GM18907 (cell line): ENCODE data around the gene DDT.
"Not testable (repeated sequence)": the region's sequence is repeated elsewhere in the genome, so short reads cannot be mapped to it uniquely, and the experiment has no call there.

ENCODE experiments used
- ATAC-seq: cut with Tn5 transposase; IDR thresholded peaks from one replicate; pipeline ENCODE4 v1.9.1; 2021; ENCODE audit warnings: mild to moderate bottlenecking, moderate library complexity; ENCODE audit not compliant: unreplicated experiment

The DDT gene

DNA sequence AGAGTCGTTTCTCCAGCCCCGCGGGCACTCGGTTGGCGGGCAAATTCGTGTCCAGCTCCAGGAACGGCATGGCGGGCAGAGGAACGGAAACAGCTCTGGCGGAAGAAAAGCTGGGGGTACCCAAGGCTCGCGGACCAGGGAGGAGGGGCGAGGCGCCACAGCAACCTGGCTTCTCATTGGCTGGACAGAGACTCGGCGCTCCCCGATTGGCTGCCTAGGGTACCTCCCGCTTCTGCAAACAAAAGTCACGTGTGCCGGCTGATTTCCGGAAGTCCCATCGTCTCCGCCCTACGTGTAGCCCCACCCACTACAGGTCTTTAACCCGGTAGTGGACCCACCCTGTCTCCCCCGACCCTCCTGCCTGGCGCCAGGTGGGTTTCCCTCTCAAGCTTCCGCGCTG lies at the start of gene DDT:
TSS of gene DDT (minus strand) at position 97 of the 400 bp plus-strand sequence. CDS start at position 70, 27 bp downstream.
- peak; percentile 91 for ATAC-seq

DNA sequence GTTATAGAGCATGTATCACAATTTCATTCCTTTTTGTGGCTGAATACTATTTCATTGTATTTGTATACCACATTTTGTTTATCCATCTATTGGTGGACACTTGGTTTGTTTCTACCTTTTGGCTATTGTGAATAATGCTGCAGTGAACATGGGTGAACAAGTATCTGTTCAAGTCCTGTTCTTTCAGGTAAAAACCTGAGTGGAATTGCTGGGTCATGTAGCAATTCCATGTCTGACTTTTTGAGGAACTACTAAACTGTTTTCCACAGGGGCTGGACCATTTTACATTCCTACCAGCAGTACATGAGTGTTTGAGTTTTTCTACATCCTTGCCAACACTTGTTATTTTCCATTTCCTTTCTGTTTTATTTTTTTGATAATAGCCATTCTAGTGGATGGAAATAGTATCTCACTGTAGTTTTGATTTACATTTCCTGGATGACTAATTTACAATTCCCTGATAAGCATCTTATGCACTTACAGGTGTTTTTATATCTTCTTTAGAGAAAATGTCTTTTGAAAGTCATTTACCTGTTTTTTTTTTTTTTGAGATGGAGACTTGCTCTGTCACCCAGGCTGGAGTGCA lies 49.1 kb upstream of the DDT start:
- no peak for ATAC-seq

DNA sequence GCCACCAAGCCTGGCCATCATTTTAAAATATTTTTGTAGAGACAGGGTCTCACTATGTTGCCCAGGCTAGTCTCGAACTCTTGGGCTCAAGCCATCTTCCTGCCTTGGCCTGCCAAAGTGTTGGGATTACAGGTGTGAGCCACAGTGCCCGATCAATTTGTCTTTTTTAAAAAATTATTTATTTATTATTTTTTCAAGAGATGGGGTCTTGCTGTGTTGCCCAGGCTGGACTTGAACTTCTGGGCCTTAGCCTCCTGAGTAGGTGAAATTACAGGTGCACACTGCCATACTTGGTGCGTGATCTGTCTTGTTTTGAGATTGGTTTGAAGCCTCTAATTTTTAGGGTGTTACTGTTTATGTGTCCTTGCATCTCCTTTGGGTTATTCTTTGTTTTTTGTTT lies 47.1 kb upstream of the DDT start:
- ATAC-seq: no peak

DNA sequence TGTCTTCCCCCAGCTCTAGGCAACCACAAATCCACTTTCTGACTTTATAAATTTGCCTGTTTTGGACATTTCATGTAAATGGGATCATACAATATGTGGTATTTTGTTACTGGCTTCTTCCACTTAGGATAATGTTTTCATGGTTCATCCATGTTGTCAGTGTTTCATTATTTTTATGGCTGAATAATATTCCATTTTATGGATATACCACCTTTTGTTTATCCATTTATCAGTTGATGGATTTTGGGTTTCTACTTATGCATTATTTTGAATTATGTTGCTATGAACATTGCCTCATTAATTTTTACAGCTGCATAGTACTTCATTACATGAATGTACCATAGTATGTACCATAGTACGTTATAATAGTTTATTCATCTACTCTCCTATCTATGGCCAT lies 41.9 kb upstream of the DDT start:
- ATAC-seq: no peak

DNA sequence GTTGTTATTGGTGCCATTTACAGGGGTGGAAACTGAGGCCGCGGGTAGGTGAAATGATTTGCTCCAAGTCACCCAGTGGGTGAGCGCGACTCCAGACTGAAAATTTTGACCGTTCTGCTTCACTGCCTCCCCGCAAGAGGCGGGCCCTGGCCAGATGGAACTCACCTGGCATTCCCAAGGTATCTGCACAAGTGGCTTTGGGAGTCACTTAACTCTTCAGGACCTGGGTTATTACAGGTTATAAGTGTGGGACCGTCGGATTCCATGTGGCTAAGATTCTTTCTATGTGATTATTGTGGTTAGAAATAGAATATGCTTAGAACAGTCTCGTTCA lies 37.5 kb upstream of the DDT start:
- ATAC-seq: no peak

DNA sequence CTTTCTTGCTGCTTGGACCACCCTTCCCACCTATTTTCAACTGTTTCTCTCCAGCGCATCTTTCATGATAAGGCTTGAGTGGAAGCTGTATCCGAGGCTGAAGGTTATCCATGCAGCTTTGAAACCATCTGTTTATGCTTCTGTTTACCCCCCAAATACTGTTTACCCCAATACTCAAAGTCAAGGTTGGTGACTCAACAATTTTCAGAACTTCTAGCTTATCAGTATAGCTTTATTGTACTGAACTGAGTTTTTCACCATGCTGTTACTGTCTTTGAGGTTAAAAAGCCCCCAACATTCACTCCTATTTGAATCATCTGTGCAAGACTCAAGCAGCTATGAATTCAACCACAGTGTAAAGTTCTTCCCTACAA lies 35.8 kb upstream of the DDT start:
- no peak for ATAC-seq

DNA sequence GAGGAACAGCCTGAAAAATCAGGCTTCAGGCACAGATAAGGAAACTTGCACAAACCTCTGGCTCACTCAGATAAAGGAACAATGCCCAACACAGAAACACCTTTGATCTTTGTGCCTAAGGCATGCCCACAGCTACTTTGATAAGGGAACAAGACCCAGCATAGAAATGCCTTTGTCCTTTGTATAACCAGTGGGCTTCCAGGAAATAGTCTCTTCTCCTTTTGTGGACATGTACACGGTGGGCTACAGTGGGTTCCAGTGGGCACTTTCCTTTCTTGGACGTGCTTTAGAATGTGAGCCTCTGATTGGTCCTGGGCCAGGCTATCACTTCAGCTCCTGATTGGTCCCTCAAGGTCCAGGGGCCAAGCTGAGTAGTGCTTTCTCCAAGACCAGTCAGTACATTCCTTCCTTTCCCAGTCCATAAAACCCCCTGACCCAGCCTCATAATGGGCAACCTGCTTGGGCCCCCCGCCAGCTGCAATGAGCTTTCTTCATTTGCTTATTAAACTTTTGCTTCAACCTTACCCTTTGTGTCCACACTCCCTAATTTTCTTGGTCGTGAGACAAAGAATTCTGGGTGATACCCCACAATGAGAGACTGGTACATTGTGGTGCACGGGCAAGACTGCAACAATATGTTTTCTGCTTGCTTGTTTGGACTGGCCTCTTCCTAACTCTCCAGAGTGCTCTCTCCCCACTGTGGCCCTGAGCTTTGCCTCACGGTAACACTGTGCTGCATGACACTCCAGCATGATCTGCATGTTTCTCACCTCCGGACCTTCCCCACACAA lies 35.2 kb upstream of the DDT start:
- no peak for ATAC-seq

DNA sequence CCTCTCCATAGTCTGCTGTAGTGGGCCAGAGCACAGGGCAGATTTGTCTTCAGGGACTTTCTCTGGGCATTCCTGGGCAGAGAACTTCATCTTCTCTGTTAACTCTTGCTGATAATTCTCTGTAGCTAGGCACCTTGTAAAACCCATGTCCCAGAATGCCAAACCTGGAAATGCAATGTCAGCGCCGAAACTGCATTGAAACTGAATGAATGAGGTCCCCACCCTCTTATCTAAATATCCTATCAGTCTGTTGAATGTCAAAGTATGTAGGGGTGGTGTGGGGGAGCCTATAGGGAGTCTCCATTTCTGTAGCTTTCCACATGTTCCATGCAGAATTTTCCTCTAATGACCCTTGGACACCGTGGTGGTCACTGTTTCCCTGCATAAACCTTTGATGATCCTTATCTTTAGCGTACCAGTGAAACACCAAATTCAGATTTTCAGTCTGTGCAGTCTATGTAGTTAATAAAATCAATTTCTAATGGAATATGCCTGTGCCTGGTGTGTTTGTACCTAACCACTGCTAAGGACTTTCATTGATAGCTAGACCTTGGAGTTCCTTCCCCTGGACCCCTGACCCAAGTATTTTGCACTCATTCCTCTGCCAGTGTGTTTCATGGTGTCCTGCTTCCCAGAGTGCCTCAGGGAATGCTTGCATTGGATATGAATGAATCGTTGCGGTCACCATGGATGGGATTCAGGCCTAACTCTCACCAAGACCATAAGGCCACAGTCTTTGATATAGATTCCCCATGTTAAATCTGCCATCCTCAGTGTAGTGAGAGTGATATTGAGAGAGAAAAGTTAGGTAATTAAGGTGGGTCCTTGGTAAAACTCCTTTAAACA lies 34.4 kb upstream of the DDT start:
- ATAC-seq: no peak

DNA sequence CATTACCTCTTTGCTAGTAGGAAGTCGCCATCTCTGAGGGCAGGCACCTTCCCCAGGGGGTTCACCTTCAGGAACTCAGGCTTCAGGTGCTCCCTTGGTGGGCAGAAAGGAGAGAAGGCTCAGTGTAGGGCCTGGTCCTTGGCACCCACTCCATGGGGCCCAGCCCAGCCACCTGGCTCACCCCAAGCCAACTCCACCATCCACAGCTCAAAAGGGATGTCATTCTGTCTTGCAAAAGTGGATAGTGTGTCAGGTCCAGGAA lies 33.7 kb upstream of the DDT start:
- ATAC-seq: no peak

DNA sequence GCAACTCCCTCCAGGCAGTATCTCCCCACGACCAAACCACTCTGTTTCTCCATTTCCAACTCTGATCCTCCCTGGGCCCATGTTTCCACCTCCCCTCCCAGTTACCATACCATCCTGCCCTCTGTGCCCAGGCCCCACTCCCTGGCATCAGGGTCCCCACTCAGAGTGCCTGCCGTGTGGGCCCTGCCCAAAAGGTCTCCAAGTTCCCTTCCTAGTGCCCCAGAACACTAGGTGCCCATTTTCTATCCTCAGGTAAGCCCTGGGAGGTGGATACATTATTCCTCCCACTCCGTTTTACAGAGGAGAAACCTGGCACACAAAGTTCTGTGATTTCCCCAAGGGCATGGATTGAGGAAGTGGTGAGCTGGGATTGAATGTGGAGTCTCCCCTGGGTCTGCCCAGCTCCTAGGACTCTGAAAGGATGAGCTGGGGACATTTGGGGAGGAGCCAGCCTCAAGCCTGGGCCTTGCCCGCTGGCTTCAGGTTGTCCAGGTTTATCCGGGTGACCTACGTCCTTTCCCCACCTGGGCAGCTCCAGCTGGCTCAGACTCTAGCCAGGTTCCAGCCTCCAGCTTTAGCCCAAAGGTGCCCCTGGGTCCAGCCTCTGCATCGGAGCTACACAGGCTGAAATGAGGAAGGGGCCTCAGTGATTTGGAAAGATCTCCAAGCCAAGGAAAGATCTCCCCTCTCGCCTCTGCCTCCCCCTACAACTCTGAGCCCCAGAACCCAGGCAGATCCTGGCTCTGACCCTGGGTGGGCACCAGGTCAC lies 33.2 kb upstream of the DDT start:
- ATAC-seq: no peak

DNA sequence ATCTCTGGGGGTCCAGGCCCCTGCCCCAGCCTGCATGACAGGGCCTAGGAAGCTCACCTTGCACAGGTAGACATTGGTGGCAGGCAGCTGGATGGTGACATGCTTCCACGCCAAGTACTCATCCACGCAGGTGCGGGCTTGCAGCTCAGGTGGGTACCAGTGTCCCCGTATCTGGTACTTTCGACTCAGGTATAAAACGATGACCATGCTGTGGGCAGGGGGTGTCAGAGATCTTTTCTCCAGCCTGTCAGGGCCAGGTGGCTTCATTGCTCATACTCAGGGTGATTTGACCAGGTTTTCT lies 32.6 kb upstream of the DDT start:
- no peak for ATAC-seq

DNA sequence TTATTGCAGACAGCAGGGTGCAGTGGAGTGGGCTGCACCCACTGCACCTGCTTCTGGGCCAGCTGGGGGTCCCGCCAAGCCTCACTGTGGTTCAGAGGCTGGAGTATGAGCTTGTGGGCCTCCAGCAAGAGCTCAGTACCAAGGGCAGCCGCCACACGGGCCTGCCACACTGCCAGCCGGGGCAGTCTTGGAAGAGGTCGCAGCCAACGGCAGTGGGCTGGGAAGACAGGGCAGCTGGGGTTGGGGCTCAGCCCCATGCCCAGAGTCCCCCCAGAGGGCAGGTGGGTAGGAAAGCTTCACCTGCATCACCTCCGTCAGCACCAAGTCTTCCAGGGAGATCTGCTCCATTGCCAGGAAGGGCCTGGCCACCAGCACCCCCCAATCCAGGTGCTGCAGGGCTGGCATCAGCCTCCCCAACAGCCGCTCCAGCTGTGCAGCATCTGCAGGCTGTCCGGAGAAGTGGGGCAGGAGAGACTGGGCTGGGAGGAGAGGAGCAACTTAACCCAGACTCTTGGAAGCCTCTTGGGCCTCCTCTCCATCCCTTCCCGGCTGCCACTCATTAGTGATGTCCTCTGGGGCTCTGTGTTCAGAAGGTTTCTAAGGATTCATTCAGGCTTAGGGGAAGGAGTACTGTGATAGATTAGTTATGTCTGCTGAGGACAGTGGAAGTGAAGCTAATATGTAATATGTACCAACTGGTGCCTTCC lies 32.1 kb upstream of the DDT start:
- ATAC-seq: no peak

DNA sequence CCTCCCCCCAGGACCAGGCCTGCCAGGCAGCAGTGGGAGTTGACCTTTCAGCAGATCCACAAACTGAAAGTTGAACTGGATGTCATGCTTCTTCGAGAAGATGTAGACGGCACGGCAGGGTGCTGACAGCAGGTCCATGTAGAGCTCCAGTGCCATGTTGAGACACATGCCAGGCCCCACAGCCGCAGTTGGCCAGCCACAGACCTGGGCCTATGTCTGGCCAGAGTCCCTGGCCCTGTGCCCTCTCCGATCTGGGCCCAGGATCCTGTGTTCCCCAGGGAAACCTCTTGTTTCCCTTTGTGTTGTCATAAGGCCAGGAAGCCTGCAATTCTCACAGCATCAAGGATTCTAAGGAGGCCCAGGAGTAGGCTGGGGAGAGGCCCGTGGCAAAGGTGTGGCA lies 31.0 kb upstream of the DDT start, which contains the start of gene GSTT4:
TSS of gene GSTT4 (minus strand) at position 253 of the 400 bp plus-strand sequence. CDS start at position 156, 97 bp downstream.
- ATAC-seq: no peak

DNA sequence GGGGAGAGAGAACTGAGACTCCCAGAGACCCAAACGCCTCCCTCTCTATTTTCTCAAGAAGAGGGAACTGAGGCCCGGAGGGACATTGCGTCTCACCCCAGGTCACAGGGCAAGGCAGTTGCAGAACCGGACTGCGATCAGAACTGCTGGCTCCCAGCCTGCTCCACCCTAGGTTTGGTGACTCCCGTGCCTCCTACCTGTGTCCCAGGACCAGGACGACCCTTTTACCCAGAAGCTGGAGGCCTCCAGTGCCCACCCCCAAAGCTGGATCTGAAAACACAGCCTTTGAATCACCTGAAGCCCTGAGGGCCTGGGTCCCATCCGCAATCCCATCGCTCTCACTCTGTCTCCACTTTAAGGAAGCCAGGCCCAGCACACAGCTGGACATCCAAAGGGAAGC lies 29.6 kb upstream of the DDT start:
- no peak for ATAC-seq

DNA sequence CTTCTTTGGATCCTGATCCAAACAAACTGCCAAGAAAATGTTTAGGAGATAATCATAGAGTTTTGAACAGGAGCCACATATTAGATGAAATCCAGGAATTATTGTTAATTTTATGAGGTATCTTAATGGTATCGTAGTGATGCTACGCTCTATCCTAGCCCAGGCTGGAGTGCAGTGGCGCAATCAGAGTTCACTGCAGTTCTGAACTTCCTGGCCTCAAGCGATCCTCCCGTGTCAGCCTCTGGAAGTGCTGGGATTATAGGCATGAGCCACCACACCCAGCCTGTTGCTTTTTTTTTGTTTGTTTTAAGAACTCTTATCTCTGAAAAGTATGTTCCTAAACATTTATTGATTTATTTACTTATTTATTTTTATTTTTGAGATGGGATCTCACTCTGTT lies 28.6 kb upstream of the DDT start:
- ATAC-seq: no peak

DNA sequence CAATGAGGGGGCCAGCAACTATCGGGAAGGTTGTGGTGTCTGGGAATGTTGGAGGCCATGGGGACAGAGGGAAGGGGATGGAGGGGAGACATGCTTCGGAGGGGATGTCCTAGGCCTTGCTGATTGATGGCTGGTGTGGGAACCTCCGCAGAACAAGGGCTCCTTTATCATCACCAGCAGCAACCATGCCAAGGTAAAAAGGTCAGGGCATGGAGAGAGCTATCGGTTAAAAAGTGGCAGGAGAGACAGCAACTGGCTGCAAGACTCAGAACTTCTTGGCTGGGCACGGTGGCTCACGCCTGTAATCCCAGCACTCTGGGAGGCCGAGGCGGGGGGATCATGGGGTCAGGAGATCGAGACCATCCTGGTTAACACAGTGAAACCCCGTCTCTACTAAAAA lies 28.0 kb upstream of the DDT start:
- ATAC-seq: no peak

DNA sequence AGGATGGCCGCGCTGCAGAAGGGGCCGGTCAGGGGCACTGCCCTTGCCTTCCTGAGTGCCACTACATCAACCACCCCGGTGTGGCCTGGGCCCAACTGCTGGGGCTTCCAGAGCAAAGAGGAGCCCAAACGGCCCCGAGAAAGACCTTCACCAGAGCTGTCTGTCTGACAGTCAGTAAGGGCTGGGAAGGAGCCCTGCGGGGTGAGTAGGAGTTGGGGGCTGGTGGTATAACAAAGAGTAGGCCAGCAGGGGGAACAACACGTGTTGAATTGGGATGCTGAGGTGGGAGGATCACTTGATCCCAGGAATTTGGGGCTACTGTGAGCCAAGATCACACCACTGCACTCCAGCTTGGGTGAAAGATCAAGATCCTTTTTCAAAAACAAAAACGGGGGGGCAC lies 27.1 kb upstream of the DDT start:
- ATAC-seq: no peak

DNA sequence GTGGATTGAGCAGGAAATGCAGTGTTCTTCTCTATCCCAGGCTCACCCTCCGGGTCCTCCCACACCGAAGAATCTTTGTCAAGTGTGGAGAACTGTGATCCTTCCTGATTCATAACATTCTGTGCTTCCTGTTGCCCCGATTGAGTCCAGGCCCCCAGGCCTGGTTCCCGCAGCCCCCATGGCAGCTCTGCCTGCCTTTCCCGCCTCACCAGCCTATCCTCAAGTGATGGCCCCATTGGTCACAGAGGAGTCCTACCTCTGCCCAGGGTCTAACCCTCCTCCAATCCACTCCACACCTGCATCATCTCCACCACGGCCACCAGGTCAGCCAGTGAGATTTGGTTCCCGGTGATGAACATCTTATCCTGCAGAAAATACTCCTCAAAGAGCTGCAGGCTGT lies 25.5 kb upstream of the DDT start:
- not testable (repeated sequence) for ATAC-seq

DNA sequence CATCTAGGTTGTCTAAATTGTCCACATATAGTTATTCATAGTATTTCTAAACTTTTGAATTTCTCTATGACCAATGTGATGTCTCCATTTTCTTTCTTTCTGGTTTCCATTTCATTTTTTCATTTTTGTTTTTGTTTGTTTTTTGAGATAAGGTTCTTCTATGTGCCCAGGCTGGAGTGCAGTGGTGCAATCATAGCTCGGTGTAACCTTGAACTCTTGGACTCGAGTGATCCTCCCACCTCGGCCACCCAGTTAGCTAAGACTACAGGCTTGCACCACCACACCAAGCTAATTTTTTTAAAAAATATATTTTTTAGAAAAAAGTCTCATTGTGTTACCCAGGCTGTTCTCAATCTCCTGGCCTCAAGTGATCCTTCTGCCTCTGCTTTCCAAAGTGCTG lies 22.9 kb upstream of the DDT start:
- no peak for ATAC-seq

DNA sequence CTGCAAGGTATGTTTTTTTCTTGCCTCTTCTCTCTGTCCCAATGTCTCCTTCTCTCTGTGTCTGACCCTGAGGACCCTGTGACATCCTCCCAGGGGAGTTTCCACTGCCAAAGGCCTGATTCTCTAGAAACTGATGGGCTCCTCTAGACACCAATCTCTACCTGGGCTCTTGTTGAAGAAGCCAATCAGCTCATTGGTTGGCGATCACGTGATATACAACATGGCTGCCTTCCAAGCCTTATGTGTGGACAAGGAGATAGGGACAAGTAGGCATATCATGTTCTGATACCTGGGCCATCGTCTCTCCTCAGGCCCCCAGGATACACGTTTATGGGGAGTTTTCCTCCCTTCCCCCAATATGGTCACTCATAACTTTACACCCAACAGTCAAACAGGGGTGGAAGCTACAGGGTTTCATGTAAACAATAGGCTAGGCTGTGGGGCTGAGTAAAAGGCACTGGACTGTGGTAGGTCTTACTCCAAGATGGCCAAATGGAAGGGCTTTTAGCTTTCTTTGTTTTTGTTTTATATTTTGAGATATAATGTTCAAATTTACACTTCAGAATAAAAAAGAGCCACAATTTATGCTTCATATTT lies 19.4 kb upstream of the DDT start:
- ATAC-seq: not testable (repeated sequence)

DNA sequence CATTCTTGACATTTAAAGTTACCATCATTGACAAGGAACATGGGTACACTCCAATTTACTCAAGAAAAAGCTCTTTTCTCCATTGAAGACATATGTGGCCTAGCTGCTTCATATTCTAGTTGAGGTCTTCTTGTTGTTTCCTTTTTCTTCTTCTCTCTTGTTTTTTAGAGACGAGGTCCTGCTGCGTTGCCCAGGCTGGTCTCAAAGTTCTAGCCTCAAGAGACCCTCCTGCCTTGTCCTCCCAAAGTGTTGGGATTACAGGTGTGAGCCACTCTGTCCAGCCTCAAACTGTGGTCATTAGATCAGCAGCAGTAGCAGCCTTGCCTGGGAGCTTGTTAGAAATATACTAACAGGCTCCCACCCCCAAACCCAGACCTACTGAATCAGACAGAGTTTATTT lies 18.8 kb upstream of the DDT start:
- not testable (repeated sequence) for ATAC-seq
